Esophagus squamous epithelium (tissue), 4 donors: ENCODE measurements around the gene CNTROB.

ENCODE experiments used
- POLR2A ChIP-seq, 4 donors: fragments of 450-650 bp; IDR thresholded peaks; one replicate each; pipeline ENCODE4 v1.6.1; 2017; ENCODE audit warnings: antibody characterized with exemption in 4 of 4, mild to moderate bottlenecking in 4 of 4, moderate library complexity in 3 of 4
- TF ChIP-seq, protein P1 (sequence below), 6 experiments: fragments of 450-650 bp in 4 of 6; fragments of 200-600 bp in 2 of 6; sonication (generic) in 2 of 6; IDR thresholded peaks; one replicate each; pipeline ENCODE4 v1.5.1; 2016 to 2019; ENCODE audit warnings: antibody characterized with exemption in 6 of 6, mild to moderate bottlenecking in 4 of 6, moderate library complexity in 4 of 6

DNA sequence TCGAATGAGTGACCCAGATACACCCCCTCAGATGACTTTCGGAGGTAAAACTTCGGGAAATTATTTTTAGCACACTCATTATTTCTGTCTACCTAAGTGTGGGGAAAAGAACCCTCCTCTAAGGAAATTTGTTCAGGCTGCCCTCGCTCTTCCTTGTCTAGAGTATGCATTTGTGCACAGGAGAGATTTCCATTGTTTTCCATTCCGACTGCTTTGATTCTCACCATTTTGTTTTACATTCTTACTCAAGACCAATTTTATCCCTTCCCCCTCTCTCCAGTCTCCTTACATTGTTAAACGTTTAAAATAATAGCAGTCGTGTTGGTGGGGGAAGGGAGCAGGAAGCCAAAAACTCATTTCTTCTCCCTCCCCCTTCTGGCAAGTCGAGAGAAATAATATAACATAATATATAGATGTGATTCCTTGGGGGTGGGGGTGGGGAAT is 44.9 kb upstream of the CNTROB start:
- TF ChIP-seq, protein P1, sequence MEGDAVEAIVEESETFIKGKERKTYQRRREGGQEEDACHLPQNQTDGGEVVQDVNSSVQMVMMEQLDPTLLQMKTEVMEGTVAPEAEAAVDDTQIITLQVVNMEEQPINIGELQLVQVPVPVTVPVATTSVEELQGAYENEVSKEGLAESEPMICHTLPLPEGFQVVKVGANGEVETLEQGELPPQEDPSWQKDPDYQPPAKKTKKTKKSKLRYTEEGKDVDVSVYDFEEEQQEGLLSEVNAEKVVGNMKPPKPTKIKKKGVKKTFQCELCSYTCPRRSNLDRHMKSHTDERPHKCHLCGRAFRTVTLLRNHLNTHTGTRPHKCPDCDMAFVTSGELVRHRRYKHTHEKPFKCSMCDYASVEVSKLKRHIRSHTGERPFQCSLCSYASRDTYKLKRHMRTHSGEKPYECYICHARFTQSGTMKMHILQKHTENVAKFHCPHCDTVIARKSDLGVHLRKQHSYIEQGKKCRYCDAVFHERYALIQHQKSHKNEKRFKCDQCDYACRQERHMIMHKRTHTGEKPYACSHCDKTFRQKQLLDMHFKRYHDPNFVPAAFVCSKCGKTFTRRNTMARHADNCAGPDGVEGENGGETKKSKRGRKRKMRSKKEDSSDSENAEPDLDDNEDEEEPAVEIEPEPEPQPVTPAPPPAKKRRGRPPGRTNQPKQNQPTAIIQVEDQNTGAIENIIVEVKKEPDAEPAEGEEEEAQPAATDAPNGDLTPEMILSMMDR (IDR thresholded peaks at IDR 0.05) = peak in 1 of 6 experiments; percentile 34
- TF ChIP-seq POLR2A (IDR thresholded peaks at IDR 0.05) = no peak
